Transverse colon (tissue), 4 donors: ENCODE results near the gene ABHD6. TPM values are rescaled to one million over a fixed set of nuclear protein-coding genes. Genes with fewer than 3 reads are reported as not detected.
"Not testable (repeated sequence)": the region's sequence is repeated elsewhere in the genome, so short reads cannot be mapped to it uniquely, and the experiment has no call there.

Experiments
- DNase-seq: peaks from one replicate; pipeline ENCODE4 v3.0.0-alpha.2; 2019
- H3K27ac ChIP-seq, 4 donors: fragments of 200-600 bp; sonication (generic); 2 replicates each; pipeline ENCODE4 v1.5.1; 2016 to 2018; ENCODE audit warnings: inconsistent platforms in 4 of 4
- H3K27me3 ChIP-seq: fragments of 200-600 bp; sonication (generic); 2 replicates; pipeline ENCODE4 v1.5.1; 2017; ENCODE audit warnings: inconsistent platforms
- H3K36me3 ChIP-seq, 4 donors: fragments of 200-600 bp; sonication (generic); 2 replicates each; pipeline ENCODE4 v1.5.1; 2017 to 2019; ENCODE audit warnings: inconsistent platforms in 4 of 4
- H3K4me1 ChIP-seq, 4 donors: fragments of 200-600 bp; sonication (generic); 2 replicates each; pipeline ENCODE4 v1.5.1; 2017 to 2020; ENCODE audit warnings: inconsistent platforms in 4 of 4
- H3K4me3 ChIP-seq, 4 donors: fragments of 200-600 bp; sonication (generic); 1 replicate in 1 of 4; 2 replicates in 3 of 4; pipeline versions ENCODE4 v1.5.1 to v1.6.1; 2017 to 2019; ENCODE audit warnings: inconsistent platforms in 4 of 4
- H3K9me3 ChIP-seq, 2 donors: fragments of 200-600 bp; sonication (generic); 2 replicates each; pipeline ENCODE4 v1.5.1; 2017 to 2019; ENCODE audit warnings: inconsistent platforms in 2 of 2
- EP300 ChIP-seq: sonication (generic); formaldehyde crosslinking; IDR thresholded peaks from one replicate; pipeline ENCODE4 v1.6.1; 2017; ENCODE audit warnings: antibody characterized with exemption, low read depth
- POLR2A ChIP-seq: fragments of 450-650 bp; IDR thresholded peaks from one replicate; pipeline ENCODE4 v1.6.1; 2016; ENCODE audit warnings: antibody characterized with exemption, mild to moderate bottlenecking, moderate library complexity
- POLR2AphosphoS5 ChIP-seq, 3 donors: sonication (generic); formaldehyde crosslinking; IDR thresholded peaks; one replicate each; pipeline ENCODE4 v1.6.1; 2016; ENCODE audit warnings: antibody characterized with exemption in 3 of 3
- WGBS, 2 donors: methylation state at CpG; one replicate each; pipeline ENCODE4 v1.1.5; 2018; ENCODE audit warnings: low coverage in 1 of 2; 5-methylcytosine and 5-hydroxymethylcytosine counted together
- in situ Hi-C, 4 donors: fragments of 200-750 bp; cut with MboI; loops; one replicate each; pipeline versions ENCODE4 v1.15.0 to v1.15.1; 2017; ENCODE audit warnings: low sequenced_read_pairs in 3 of 4, low pct_ligation_motif_present in 1 of 4, low pct_unique_long_range_greater_than_20kb in 1 of 4
- intact Hi-C: fragments of 100-400 bp; cut with DNase I; formaldehyde crosslinking; loops from one replicate; pipeline ENCODE4 v1.15.1; 2023; ENCODE audit warnings: low total_unique reads
- total RNA-seq, 4 donors: library from RNA; depleted of rRNA; stranded (reverse); fragments of >200 nt; gene quantifications; one replicate each; pipeline ENCODE4 v1.1.0, GENCODE V29; 2016
- TF ChIP-seq, protein P1 (sequence below), 5 experiments: fragments of 200-600 bp in 3 of 5; fragments of 450-650 bp in 2 of 5; sonication (generic) in 3 of 5; IDR thresholded peaks; 1 replicate in 2 of 5; 2 replicates in 3 of 5; pipeline ENCODE4 v1.5.1; 2016 to 2017; ENCODE audit warnings: antibody characterized with exemption in 5 of 5, inconsistent platforms in 3 of 5, mild to moderate bottlenecking in 2 of 5, moderate library complexity in 1 of 5

ABHD6 gene
- total RNA-seq, 4 donors from 2014 or later: 5.2 to 68.1 (median 32.0) TPM

DNA sequence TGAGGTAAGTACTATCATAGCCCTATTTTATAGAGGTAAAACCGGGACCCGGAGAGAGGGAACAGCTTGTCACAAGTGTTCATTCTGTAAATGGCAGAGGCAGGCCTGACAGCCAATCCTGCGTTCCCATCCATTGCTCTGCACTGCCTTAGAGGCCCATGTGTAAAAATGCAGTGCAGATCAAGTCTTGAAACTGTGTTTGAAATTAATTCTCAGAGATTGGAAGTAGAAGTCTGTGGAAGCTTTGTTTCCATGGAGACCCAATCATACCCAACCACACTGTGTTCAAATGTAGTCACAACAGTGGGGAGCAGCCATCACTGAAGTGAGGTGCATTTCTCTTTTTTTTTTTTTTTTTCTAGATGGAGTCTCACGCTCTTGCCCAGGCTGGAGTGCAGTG lies 13.7 kb upstream of the ABHD6 start:
- H3K9me3 ChIP-seq: no peaks in the 10 kb centered on the region
- no peak overlapping the region for H3K4me3 ChIP-seq
- H3K4me1 ChIP-seq: no peaks in the 10 kb centered on the region
- no peaks in the 10 kb centered on the region for H3K36me3 ChIP-seq
- DNase-seq: no peak
- no peaks in the 10 kb centered on the region for H3K27me3 ChIP-seq
- 87 to 92% methylated on average over 3 to 4 of the region's 4 CpGs for WGBS, 2 donors
- TF ChIP-seq, protein P1, sequence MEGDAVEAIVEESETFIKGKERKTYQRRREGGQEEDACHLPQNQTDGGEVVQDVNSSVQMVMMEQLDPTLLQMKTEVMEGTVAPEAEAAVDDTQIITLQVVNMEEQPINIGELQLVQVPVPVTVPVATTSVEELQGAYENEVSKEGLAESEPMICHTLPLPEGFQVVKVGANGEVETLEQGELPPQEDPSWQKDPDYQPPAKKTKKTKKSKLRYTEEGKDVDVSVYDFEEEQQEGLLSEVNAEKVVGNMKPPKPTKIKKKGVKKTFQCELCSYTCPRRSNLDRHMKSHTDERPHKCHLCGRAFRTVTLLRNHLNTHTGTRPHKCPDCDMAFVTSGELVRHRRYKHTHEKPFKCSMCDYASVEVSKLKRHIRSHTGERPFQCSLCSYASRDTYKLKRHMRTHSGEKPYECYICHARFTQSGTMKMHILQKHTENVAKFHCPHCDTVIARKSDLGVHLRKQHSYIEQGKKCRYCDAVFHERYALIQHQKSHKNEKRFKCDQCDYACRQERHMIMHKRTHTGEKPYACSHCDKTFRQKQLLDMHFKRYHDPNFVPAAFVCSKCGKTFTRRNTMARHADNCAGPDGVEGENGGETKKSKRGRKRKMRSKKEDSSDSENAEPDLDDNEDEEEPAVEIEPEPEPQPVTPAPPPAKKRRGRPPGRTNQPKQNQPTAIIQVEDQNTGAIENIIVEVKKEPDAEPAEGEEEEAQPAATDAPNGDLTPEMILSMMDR (IDR thresholded peaks at IDR 0.05): no peak
- TF ChIP-seq POLR2A: no peak
- no peak for TF ChIP-seq POLR2AphosphoS5 (IDR thresholded peaks at IDR 0.05)
- no peak for TF ChIP-seq EP300
- H3K27ac ChIP-seq: no peak overlapping the region
- in situ Hi-C loops (no loop called here), intact Hi-C loops (no loop called here)

DNA sequence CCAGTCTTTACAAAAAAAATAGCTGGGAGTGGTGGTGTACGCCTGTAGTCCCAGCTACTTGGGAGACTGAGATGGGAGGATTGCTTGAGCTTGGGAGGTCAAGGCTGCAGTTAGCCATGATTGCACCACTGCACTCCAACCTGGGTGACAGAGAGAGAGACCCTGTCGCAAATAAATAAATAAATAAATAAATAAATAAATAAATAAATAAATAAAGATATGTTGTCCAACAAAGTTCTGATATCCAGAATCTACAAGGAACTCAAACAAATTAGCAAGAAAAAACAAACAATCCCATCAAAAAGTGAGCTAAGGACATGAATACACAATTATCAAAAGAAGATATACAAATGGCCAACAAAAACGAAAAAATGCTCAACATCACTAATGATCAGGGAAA lies 9.7 kb upstream of the ABHD6 start:
- intact Hi-C loops, H3K27ac ChIP-seq, H3K4me3 ChIP-seq, H3K9me3 ChIP-seq, H3K27me3 ChIP-seq, DNase-seq, in situ Hi-C loops, H3K36me3 ChIP-seq: not testable (repeated sequence)
- 88 to 94% methylated on average over 3 of the region's 3 CpGs for WGBS, 2 donors
- H3K4me1 ChIP-seq: peaks cover 0 to 11% (median 0%) of the 10 kb centered on the region in 4 donors

DNA sequence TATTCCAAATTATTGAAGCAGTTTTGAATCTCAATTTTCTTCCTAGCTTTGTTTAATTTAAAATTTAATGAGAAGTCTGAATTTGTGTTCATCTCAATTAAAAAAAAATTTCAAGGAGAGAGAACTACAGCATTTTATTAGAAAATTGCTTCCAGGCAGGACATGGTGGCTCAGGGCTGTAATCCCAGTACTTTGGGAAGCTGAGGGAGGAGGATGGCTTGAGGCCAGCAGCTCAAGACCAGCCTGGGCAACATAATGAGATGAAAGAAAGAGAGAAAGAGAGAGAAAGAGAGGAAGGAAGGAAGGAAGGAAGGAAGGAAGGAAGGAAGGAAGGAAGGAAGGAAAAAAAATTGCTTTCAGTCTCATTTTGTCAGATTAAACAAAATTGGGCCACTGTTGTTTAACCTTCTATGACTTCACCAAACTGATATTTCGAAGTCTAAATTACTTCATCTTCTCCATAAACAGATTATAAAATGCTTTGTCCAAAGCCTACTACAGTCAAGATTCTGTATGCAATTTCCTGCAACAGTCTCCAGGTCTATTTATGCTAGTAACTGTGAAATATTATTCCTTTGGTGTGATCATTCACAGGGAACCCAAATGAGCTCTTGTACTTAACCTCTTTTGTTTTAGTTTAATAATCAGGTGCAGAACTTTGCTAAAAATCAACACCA lies 6.6 kb upstream of the ABHD6 start:
- intact Hi-C loops (no loop called here), in situ Hi-C loops (no loop called here)
- DNase-seq: no peak
- H3K27me3 ChIP-seq: no peaks in the 10 kb centered on the region
- no peaks in the 10 kb centered on the region for H3K36me3 ChIP-seq
- 0 to 7% methylated on average over 1 of the region's 1 CpG for WGBS, 2 donors
- TF ChIP-seq, protein P1 (IDR thresholded peaks at IDR 0.05): no peak
- TF ChIP-seq POLR2A: no peak
- no peak for TF ChIP-seq EP300
- H3K4me1 ChIP-seq: peaks cover 0 to 11% (median 0%) of the 10 kb centered on the region in 4 donors
- H3K27ac ChIP-seq: peak overlapping the region in 2 of 4 donors; percentile 9 to 21
- H3K4me3 ChIP-seq: no peak overlapping the region
- H3K9me3 ChIP-seq: no peaks in the 10 kb centered on the region

DNA sequence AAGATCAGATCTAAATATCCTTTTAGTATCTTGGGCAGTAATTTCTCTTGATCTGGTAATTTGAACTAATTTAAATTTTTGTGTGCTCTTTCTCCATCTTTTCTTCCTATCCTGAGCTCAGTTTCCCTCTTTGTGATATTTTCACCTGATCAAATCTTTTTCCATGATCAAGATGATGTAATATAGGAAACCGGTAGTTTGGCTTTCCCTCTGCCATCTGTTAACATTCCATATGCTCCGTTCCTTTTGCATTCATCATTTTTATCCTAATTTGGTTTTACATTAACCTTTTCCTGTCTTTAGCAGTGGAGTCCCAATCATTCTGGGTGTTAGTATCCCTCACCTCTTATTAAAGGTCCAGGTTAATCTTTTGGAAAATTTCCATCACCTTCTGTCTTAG lies 5.9 kb upstream of the ABHD6 start:
- Histone ChIP-seq H3K4me1 (peaks cover 0 to 14% (median 2%) of the 10 kb centered on the region in 4 donors), H3K4me3 (no peak overlapping the region), H3K27me3 (no peaks in the 10 kb centered on the region), H3K27ac (no peak overlapping the region), H3K9me3 (no peaks in the 10 kb centered on the region), H3K36me3 (no peaks in the 10 kb centered on the region)
- in situ Hi-C loops: no loop called here
- intact Hi-C loops: no loop called here
- WGBS, 2 donors: 23 to 30% methylated on average over 2 of the region's 2 CpGs
- TF ChIP-seq POLR2AphosphoS5 (IDR thresholded peaks at IDR 0.05) (no peak), EP300 (no peak), POLR2A (no peak)
- TF ChIP-seq, protein P1 (IDR thresholded peaks at IDR 0.05): no peak
- DNase-seq: no peak

DNA sequence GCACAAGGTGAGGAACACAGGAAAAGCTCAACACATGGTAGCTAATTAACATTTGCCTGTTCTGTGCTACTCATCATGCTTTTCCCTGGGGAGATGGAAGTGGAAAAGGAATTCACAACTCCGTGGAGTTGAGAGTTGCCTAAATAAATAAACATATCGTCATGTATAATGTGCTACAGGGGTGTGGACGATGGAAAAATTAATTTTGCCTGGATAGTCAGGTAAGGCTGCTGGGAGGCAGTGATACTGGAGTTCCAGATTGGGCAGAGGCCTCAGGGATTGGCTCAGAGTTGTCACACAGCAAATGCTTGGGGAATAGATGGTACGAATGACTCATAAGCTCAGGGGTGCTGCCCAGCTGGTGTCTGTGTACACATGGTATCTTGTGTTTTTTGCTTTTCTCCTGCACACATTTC lies 3.1 kb upstream of the ABHD6 start:
- no peak overlapping the region for H3K27ac ChIP-seq
- peaks cover 0 to 27% (median 13%) of the 10 kb centered on the region in 4 donors for H3K4me1 ChIP-seq
- 20 to 50% methylated on average over 1 to 4 of the region's 4 CpGs for WGBS, 2 donors
- H3K4me3 ChIP-seq: no peak overlapping the region
- intact Hi-C loops: no loop called here
- H3K27me3 ChIP-seq: no peaks in the 10 kb centered on the region
- no peaks in the 10 kb centered on the region for H3K9me3 ChIP-seq
- DNase-seq: no peak
- no peaks in the 10 kb centered on the region for H3K36me3 ChIP-seq
- in situ Hi-C loops: no loop called here
- TF ChIP-seq, protein P1 (IDR thresholded peaks at IDR 0.05): no peak
- TF ChIP-seq POLR2A: no peak
- TF ChIP-seq EP300: no peak
- no peak for TF ChIP-seq POLR2AphosphoS5 (IDR thresholded peaks at IDR 0.05)
